Putamen (tissue), 1 donor: ENCODE data around the gene GAPDHS.

Experiments used
- DNase-seq: peaks from one replicate; pipeline ENCODE4 v3.0.0-alpha.2; 2016; ENCODE audit warnings: low spot score

GAPDHS gene

DNA sequence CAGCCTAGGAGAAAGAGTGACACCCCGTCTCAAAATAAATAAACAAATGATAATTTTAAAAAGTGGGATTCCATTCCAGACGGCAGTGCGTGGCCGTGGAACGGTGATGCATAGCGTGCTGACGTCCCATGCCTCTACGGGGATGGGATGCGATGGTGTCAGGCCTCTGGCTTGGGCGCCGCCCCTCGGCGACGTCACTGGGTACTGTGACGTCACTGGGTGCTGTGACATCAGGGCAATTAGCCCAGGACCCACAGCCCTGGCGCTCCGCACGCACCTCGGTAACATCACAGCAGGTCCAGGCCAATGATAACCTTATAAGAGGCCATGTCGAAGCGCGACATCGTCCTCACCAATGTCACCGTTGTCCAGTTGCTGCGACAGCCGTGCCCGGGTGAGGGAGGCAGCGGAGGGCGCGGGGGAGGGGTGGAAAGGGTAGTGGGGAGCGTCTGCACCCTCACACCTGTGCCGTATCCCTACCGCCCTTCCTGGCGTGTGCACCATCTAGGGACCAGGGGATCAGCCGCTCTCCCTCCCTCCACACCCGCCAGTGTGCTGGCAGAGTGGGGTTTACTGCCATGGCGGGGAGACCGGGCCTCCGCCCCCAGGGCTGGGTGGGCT, at the start of gene GAPDHS:
TSS of gene GAPDHS (plus strand) at position 256 of the 621 bp plus-strand sequence. CDS start at position 328, 72 bp downstream.
- no peak for DNase-seq

DNA sequence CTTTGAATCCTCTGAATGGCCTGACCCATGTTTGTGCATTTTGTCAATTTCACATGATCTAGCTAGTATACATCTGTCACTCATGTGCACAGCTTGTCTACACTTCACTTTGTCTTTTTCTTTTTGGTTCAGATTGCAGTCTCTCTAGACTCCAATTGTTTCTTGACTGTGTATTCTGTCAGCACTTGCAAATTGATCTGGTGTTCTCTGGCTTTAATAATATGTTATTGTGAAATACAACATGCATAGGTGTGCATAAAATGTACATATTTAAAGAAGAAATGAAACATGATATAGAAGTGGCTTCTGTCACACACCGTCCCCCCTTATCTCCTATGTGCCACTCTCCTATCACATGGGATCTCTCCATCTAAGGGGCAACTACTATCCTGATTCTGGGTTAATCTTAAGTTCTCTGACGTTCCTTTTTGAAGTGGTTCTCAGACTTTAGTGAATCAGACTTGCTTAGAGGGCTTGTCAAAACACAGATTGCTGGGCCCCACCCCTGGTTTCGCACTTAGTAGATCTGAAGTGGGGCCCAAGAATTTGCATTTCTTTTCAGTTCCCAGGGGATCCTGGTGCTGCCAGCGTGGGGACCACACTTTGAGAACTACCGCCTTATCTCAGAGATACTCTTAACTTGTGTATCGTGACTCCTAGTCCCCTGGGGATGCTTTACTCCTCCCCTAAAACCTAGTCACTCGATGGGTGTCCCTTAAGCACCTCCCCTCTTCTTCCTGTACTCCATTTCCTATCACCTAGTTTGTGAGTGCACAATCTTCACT, 48.8 kb upstream of the GAPDHS start:
- DNase-seq = no peak

DNA sequence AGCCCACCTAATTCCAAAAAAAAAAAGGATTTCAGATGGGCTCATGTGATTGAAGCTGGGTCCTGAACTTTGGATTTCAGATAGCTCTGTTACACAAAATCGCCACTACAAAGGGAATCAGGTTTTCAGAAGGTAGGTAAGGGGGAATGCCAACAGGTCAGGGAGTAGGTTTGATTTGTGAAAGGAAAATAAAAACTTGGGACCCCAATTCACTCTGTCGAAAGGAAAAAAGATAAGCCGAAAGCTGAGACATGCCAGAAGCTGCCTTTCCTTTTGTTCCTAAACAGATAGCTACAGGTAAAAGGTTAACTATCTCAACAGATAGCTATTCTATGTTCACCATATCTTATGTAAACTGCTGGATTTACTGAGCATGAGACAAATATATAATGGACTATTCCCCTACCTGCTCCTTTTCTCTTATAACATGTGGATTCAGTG, 47.0 kb upstream of the GAPDHS start:
- no peak for DNase-seq

DNA sequence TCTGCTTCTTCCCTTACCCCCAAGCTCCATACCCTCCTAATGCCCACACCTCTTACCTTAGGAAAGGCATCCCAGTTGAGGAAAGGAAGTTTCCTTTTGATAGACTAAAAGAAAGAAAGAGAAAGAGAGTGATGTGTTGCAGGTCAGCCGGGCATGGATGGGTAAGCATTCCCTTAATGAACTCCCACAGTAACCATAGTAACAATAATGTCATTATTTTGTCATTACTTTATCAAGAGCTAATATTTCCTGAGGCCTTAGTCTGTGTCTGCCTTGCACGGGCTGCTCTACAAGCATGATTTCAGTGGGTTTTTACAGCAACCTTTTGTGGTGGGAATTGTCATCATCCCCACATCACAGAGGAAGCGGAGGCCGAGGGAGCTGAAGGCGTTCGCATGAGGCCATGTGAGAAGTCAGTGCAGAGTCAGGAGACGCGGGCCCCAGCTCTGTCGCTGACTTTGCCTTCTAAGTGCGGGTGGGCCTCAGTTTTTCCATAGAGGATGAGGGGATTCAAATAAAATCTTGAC, 45.5 kb upstream of the GAPDHS start:
- DNase-seq = no peak

DNA sequence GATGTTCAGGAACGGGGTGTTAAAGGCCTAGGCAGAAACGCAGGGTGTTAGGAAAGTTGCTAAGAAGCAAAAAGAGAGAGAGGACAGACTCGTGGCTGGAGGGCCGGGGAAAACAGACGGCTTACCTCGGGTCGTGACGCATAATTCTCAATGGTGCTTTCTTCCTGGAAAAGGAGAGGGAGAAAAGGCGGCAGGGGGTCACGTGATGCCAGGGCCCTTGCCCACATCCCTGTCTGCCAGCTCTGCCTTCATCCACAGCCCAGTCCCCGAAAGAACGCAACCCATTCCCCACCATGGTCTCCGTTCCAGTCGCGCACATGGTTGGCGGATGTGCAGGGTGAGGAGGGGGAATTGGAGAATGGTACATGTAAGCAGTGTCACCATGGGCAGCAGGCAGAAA, 44.6 kb upstream of the GAPDHS start:
- DNase-seq = no peak

DNA sequence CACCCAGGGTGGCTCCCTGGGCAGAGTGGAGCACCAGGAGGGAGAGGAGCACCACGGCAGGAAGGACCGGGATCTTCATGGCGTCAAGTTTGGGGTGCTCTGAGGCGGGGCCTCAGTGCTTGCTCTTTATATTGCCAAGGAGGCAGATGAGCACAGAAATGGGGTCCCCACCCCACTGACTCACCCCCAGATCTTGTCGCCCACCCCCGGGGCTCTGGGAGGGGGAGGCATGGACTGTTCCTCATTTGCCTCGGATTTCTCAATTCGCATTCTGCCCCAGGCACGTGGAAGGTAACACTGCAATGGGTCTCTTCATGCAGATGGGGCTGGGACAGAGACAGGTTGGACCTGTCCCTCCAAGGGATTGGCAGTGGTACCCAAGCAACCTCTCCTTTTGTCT, 42.9 kb upstream of the GAPDHS start, which contains the start of gene KRTDAP:
TSS of gene KRTDAP (minus strand) at position 101 of the 400 bp plus-strand sequence. CDS start at position 79, 22 bp downstream.
- DNase-seq = no peak

DNA sequence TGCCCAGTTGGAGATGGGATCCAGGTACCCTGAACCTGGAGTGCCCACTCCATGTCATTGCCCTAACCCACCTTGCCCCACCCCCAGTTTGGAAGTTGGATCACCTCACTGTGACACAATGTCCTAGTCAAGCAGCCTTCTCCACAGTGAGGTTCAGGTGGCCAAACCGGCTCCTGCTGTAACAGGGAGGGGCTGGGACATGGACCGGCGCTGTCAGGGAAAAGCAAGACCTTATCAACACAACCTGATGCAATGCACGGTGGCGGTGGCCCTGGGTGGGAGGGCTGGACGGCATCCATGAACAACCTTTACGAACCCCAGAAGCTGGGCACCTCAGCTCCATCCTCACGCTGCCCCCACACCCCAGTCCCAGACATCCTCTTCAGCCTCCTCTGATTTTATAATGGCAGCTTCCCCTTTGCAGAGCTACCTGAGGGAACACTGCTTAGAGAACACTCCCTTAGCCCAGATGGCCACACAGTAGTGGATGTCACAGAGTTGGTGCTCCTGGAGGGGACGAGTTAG, 41.4 kb upstream of the GAPDHS start:
- DNase-seq = no peak

DNA sequence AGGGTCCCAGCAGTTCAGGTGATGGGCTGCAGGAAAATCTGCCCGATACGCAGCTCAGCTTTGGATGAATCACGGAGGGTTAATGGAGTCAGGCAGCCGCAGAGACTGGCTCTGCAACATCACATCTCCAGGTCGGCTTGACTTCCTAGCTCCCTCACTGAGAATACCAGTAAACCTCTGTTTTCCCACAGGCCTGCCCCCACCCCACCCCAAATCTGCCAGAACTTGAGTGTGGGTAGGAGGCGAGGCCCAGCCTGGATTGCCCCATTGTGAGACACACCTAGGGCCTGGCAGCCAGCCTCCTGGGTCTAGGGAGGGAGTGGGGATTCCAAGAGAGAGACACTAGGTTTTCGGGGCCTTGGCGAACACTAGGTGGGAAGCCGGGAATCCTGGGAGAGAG, 39.3 kb upstream of the GAPDHS start:
- DNase-seq = no peak

DNA sequence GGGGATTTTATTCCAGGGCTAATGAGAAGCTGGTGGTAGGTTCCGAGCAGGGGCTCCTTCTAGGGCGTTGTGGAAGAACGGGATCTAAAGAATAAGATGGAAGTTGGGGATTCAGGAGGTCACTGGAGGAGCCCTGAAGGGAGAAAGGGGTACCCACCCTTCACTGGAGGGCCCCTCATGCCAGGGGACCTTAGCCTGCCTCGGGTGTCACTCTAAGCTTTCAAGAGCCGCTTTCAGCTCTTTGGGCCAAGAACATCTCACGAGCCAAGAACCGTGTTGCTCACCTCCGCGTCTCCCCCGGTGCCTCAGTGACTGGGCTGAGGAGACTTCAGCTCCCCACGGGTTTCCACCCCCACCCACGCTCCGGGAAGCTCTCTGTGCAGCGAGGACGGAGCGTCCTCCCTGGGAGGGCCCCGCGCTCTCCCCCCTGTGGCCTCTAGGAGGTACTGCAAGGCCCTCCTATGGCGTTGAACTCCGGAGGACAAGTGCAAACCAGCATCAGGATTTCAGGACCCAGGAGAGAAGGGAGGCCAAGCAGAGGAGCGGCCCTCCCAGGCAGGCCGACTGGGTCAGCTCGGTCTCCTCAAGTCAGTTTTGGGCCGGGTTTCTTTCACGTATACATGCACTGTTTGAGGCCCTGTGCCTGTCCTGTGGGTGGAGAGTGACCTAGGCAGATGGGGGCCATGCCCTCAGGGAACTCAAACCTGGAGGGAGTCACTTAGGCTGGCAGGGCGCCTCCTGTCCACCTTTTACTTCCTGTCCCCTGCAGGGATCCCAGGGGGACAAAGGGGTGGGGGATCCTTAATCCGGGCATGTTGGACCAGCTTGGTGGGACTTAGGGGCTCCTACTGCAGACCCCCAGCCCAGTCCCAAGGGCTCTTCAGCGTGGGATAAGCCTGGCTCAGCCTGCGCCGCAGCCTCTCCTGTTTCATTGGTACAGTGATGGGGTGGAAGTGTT, 37.9 kb upstream of the GAPDHS start:
- peak; percentile 72 for DNase-seq

DNA sequence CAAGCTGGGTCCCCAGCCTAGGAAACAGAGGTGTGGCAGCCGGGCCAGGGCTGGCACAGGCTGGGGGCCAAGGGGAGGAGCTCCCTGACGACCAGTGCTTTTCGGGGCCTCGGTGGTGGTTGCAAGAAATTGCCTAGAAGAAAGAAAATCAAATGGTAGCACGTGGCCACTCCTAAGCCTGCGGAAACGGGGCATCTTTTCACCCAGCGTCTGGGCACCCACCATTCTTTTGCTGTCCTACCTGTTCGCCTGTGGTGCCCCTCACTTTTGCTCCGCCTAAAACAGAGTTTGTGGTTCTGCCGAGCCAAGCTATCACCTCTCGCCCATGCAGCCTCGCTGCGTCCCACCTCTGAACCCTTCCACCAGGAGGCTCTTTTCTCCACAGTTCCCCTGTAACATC, 35.9 kb upstream of the GAPDHS start:
- no peak for DNase-seq

DNA sequence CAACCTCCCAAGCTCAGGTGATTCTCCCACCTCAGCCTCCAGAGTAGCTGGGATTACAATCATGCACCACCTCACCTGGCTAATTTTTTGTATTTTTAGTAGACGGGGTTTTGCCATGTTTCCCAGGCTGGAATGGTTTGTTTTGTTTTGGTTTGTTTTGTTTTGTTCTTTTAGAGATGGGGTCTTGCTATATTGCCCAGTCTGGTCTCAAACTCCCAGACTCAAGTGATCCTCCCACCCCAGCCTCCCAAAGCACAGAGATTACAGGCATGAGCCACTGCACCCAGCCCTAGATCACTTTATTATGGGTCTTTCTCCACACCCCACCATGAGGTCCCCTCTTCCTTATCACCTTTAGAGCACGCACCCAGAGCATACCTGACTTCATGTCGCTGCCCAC, 35.0 kb upstream of the GAPDHS start:
- no peak for DNase-seq

DNA sequence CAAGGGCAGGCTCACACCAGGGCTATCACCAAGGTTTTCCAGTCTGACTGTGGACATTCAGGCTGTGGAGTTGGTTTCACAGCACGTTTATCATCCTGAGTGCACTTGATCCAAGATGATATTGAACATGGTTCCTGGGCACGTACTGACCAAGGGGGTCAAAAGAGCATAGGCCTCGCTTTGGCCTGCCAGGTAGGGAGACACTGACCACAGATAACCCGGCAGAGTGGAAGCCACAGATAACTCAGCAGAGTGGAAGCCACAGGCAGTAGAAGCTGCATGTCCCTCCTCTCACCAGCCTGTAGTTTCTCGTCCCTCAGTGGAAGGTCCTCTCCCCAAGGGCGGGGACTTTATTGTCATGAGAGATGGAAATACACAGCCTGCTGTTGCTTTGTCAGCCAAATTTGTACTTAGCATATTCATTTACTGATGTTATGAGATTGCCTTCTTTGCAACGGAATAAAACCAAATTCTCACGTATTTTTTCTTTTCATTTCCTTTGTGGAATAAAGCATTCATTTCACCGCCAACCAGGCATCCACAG, 34.2 kb upstream of the GAPDHS start:
- DNase-seq = no peak

DNA sequence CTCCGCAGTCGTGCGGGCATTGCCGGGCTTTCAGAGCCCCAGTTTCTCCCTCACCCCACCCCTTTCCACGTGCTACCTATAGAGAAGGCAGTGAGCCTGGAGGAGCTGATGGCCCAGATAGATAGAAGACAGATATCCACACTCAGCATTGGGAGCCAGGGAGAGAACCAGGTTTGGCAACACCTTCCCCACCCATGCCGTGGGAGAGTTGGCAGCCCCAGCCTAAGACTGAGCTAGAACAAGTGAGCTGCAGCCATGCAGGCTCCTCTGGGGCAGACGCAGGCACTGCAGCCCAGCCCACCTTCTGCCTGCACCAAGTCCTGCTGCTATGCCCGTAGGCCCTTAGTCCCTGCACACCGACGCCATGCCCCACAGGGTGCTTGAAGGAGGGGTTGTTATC, 32.6 kb upstream of the GAPDHS start:
- peak; percentile 20 for DNase-seq

DNA sequence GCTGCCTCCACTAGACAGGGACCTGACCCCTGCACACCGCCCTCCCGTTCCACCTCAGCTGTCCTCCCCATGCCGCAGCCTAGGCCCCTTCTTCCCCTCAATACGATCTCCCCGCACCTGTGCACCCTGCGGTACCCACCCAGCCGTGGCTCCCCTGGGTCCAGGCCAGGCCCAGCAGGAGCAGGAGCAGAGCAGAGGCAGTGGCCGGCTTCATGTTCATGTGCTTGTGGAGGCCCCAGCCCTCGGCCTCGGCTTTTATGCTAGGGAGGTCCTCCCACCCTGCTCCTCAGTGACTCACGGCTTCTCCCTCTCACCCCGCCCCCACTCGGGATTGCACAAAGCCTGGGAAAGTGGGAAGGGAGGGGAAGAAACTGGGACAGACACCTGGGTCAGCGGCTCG, 31.6 kb upstream of the GAPDHS start:
- DNase-seq = peak; percentile 52

DNA sequence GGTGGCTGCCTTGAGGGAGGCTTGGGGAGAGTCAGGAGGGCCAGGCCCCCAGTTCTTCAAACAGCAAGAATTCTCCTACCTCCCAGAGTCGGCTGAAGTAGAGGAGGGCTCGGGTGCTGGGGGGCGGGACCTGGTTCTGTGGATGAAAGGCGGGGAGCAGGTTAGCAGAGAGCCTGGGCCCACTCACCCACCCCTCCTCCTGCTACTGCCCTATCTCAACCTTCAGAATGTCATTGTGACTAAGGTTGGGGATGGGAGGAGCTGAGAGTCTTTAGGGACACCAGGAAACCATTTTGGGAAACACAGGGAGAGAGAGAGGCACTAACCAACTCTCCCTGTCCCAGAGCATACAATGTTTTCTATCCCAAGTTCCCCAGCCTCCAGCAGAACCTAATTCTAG, 30.5 kb upstream of the GAPDHS start:
- no peak for DNase-seq

DNA sequence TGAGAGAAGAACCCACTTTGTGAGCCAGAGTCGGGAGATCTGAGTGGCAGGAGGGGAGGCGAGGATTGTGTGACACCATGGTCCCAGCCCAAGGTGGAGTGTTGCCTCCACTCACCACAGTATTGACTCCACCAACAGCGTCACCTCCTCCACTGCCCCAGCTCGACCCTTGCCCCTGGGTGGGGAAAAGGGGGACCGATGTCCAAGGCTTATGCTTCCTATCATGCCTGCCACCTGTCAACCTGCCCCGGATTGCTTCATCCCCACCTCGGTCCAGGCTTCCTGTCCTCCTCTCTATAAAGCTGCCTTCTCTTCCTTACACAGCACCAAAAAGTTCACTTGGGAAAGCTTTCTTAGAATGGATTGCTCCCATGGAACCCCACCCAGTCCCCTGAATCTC, 27.2 kb upstream of the GAPDHS start:
- DNase-seq = no peak

DNA sequence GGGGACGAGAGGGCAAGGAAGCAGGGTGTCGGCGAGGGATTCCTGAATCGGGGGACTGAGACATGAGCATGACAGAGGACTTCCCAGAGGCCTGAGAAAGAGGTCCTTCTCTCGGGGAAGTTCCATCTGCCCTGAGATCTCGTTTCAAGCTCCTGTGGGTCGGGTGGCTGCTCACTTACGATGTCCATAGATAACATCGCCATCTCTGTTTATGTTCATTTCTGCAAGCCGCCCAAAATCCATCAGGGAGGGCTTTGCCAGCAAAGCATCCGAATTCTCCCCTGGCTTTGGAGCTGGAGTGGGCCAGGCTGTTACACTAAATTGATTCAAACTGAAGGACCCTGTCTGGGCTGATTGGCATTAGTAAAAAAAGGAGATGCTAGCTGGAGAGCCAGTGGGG, 25.7 kb upstream of the GAPDHS start:
- DNase-seq = no peak

DNA sequence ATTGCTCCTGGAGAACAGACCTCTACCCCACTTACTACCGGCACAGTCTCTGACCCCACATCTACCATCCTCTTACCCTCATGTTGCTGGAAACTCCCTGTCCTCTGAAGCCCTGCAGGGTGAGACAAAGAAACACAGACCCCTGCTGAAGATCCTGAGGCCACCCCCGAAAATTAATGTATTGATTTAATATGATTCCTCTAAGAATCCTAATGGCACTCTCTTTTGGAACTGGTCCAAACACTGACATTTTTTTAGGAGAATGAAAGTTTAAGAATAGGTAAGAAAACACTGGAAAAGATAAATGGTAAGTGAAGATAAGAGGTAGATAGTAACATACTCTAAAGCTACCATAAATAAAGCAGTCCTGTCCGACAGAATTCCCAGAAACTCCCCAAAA, 25.1 kb upstream of the GAPDHS start:
- DNase-seq = no peak

DNA sequence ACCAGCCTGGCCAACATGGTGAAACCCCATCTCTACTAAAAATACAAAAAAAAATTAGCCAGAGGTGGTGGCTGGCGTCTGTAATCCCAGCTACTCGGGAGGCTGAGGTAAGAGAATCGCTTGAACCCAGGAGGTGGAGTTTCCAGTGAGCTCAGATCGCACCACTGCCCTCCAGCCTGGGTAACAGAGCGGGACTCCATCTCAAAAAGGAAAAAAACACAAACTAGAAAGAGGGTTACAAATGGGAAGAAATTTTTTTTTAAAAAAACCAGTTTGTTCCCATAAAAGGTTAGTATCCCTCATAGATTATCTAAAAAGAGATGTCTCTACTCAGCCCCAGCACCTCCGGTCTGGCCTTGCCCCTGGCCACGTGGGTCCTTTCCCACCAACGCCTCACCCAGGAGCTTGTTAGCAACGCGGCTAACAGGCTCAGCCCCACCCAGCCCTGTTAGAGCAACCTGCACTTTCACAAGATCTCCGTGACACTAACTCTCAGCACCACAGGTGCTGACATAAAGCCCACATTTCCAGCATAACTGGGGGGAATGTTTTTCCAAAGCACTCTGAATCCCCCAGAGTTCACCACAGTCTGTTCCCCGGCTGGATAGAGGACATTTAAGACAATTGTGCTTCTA, 24.1 kb upstream of the GAPDHS start:
- DNase-seq = no peak

DNA sequence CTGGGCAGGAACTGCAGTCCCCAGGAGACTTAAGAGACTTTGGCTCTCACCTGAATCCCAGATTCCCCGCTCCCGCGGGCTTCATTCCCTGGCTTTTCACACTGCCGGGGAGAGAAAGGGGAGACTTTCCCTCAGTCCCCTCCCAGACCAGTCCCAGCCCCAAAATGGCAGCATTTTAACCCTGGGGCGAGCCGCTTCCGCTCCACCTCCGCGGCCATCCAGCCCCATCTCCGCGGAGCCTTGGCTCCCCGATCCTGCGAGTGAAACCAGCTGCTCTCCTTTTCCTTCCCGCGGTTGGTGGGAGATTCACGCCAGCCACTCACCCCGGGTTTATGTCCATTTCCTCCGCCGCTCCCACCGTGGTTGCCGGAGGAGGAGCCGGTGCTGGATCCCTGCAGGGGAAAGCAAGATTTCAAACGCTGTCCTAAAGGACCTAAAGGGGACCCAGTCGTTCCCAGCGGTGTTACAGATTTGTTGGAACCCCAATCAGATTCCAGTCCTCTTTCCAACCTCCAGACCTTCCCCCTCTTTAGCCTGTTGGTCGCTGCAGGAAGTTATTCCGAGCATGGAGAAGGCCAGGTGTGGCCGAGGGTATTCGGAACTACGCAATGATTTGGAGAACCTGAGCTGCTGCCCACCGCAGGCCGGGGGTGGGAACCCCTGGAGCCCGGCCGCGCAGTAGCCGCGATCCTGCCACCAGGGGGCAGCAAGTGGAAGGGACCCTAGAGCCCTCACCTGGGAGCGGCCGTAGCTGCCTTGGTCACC, 23.2 kb upstream of the GAPDHS start:
- no peak for DNase-seq

DNA sequence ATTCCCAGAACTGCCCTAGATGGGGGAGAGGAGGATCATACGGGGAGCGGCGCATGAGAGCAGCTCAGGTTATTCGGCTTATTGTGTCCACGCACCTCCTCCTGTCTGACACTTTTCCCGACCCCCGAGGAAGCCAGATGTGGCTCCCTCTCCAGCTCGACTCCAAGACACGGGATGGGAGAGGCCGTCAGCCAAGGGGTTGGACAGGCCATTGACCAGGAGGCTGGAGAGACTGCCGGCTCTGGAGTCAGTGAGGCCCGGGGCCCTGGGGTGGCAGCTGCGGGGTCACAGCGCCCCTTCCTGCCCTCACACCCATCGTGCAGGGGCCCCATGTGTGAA, 22.7 kb upstream of the GAPDHS start:
- no peak for DNase-seq
